ENCODE data around the gene RAB44. TPM values are rescaled to one million over a fixed set of nuclear protein-coding genes. Genes with fewer than 3 reads are reported as not detected.

RAB44 gene
- total and polyA plus RNA-seq, 2 of the 13 experiments (the other 11 are each of a cell fraction or from before 2014, with no cell fraction given): not detected

- peak; percentile 76 for TF ChIP-seq ZNF407 (CRISPR knock-in tag; IDR thresholded peaks at IDR 0.05; ENCODE audit: not compliant biosample characterization)
- TF ChIP-seq ONECUT2 (CRISPR knock-in tag; IDR thresholded peaks at IDR 0.05): 0 out of 2 replicates have a peak, but pooled peaks have one; percentile 32
- no peak for TF ChIP-seq ATF3 (CRISPR knock-in tag; IDR thresholded peaks at IDR 0.05)
- peak; percentile 18 for TF ChIP-seq ZNF883 (CRISPR knock-in tag; IDR thresholded peaks at IDR 0.05; ENCODE audit: not compliant biosample characterization)
- no peak for TF ChIP-seq GMEB2 (CRISPR knock-in tag; IDR thresholded peaks at IDR 0.05; ENCODE audit: low read depth)
- TF ChIP-seq ZSCAN22 (CRISPR knock-in tag; IDR thresholded peaks at IDR 0.05): no peak
- no peak for TF ChIP-seq PHB2 (IDR thresholded peaks at IDR 0.05; ENCODE audit: partially characterized antibody)
- TF ChIP-seq GMEB1 (CRISPR knock-in tag; IDR thresholded peaks at IDR 0.05; ENCODE audit: borderline replicate concordance): no peak
- TF ChIP-seq HNF1A (IDR thresholded peaks at IDR 0.05; ENCODE audit: low read depth): no peak
- peak; percentile 15; the same call in 1 of the 2 replicates for TF ChIP-seq HNF1A (CRISPR knock-in tag; IDR thresholded peaks at IDR 0.05; ENCODE audit: borderline replicate concordance)
- no peak for TF ChIP-seq ZNF34 (CRISPR knock-in tag; IDR thresholded peaks at IDR 0.05; ENCODE audit: borderline replicate concordance)
These were observed 21.2 kb upstream of the RAB44 start (continued) for GRCh38 chr6:36676141-36677058.
